H1 (cell line): ENCODE measurements around the gene KCTD10. TPM values are rescaled to one million over a fixed set of nuclear protein-coding genes. Genes with fewer than 3 reads are reported as not detected.

Experiments used
- CTCF ChIA-PET: fragments of 300-600 bp; sonication (Branson Sonifier 250); formaldehyde crosslinking; loops from one replicate; lab custom pipeline; 2021; ENCODE audit not compliant: partially characterized antibody; lab: Charles Lee
- POLR2A ChIA-PET: fragments of 300-600 bp; sonication (Branson Sonifier 250); formaldehyde crosslinking; loops from one replicate; lab custom pipeline; 2021; ENCODE audit warnings: inconsistent platforms; ENCODE audit not compliant: partially characterized antibody; lab: Charles Lee
- DNase-seq, 2 experiments: peaks; one replicate each; pipeline versions ENCODE4 v3.0.0 to v3.0.0-alpha.2; 2010 to 2022; ENCODE audit warnings: low spot score in 2 of 2, low read depth in 1 of 2, mixed read lengths in 1 of 2
- FAIRE-seq: peaks from 2 replicates; lab custom pipeline; 2011; peaks lifted over from hg19 to GRCh38; lab: Jason Lieb, UNC
- H2AFZ ChIP-seq: 2 replicates; pipeline ENCODE4 v1.8.1; 2012; ENCODE audit warnings: low read length, inconsistent platforms
- H2AK5ac ChIP-seq: 2 replicates; pipeline ENCODE4 v1.6.1; 2013; ENCODE audit warnings: low read depth, low read length
- H2BK120ac ChIP-seq: replicated peaks from 2 replicates; pipeline ENCODE3; 2013; ENCODE audit warnings: low read depth, low read length, inconsistent platforms
- H2BK12ac ChIP-seq: 2 replicates; pipeline ENCODE4 v1.6.1; 2013; ENCODE audit warnings: low read depth, low read length
- H2BK15ac ChIP-seq: 2 replicates; pipeline ENCODE4 v1.6.1; 2013; ENCODE audit warnings: low read length
- H2BK20ac ChIP-seq: 2 replicates; pipeline ENCODE4 v1.6.1; 2013; ENCODE audit warnings: low read length
- H2BK5ac ChIP-seq: 2 replicates; pipeline ENCODE4 v1.6.1; 2013; ENCODE audit warnings: low read depth, low read length
- H3K14ac ChIP-seq: 2 replicates; pipeline ENCODE4 v1.6.1; 2013; ENCODE audit warnings: inconsistent platforms; ENCODE audit not compliant: insufficient read length
- H3K18ac ChIP-seq: 2 replicates; pipeline ENCODE4 v1.6.1; 2013; ENCODE audit warnings: low read length; ENCODE audit errors: extremely low read depth
- H3K23ac ChIP-seq: 2 replicates; pipeline ENCODE4 v1.6.1; 2013; ENCODE audit warnings: inconsistent platforms; ENCODE audit not compliant: insufficient read length
- H3K23me2 ChIP-seq: 2 replicates; pipeline ENCODE4 v1.6.1; 2013; ENCODE audit warnings: low read depth, low read length
- H3K27ac ChIP-seq: 2 replicates; pipeline ENCODE4 v1.6.1; 2011; ENCODE audit warnings: low read depth, low read length, inconsistent platforms
- H3K27me3 ChIP-seq, 4 experiments: replicated peaks in 1 of 4; 1 replicate in 1 of 4; 2 replicates in 3 of 4; pipeline versions ENCODE4 v1.6.1 to v1.8.1; 2011 to 2013; ENCODE audit warnings: low read length in 3 of 4, mild to moderate bottlenecking in 3 of 4, inconsistent platforms in 2 of 4, mixed read lengths in 2 of 4, moderate library complexity in 1 of 4; ENCODE audit not compliant: control insufficient read depth in 3 of 4, insufficient read depth in 3 of 4; ENCODE audit errors: extremely low read depth in 1 of 4
- H3K36me3 ChIP-seq, 4 experiments: 2 replicates each; pipeline versions ENCODE4 v1.6.1 to v1.8.1; 2011 to 2013; ENCODE audit warnings: mild to moderate bottlenecking in 4 of 4, low read length in 3 of 4, moderate library complexity in 2 of 4, control low read depth in 1 of 4, inconsistent platforms in 1 of 4; ENCODE audit not compliant: insufficient read depth in 4 of 4, control insufficient read depth in 2 of 4
- H3K4ac ChIP-seq: replicated peaks from 2 replicates; pipeline ENCODE3; 2013; ENCODE audit warnings: low read length, low read depth, mixed read lengths, inconsistent platforms; ENCODE audit not compliant: insufficient read length
- H3K4me1 ChIP-seq, 4 experiments: replicated peaks in 1 of 4; 1 replicate in 1 of 4; 2 replicates in 3 of 4; pipeline versions ENCODE4 v1.6.1 to v1.8.1; 2011 to 2013; ENCODE audit warnings: low read length in 3 of 4, inconsistent platforms in 2 of 4, mixed read lengths in 1 of 4; ENCODE audit not compliant: insufficient read depth in 4 of 4, control insufficient read depth in 3 of 4
- H3K4me2 ChIP-seq, 2 experiments: 2 replicates each; pipeline versions ENCODE4 v1.6.1 to v1.8.1; 2011 to 2013; ENCODE audit warnings: low read depth in 2 of 2, low read length in 2 of 2, control low read depth in 1 of 2, inconsistent platforms in 1 of 2, mild to moderate bottlenecking in 1 of 2; ENCODE audit not compliant: insufficient read depth in 1 of 2
- H3K4me3 ChIP-seq, 4 experiments: fragments of 200-600, 300-600 bp in 1 of 4; sonication (generic), shearing (Covaris generic), sonication (Bioruptor Twin) in 1 of 4; 2 replicates each; pipeline versions ENCODE4 v1.5.1 to v1.8.1; 2011 to 2016; ENCODE audit warnings: low read length in 4 of 4, low read depth in 3 of 4, control low read depth in 2 of 4, inconsistent platforms in 2 of 4, mild to moderate bottlenecking in 2 of 4, mixed read lengths in 1 of 4, moderate library complexity in 1 of 4; ENCODE audit not compliant: insufficient read depth in 2 of 4; ENCODE audit errors: extremely low read depth in 1 of 4
- H3K56ac ChIP-seq: replicated peaks from 2 replicates; pipeline ENCODE3; 2013; ENCODE audit warnings: low read depth, mild to moderate bottlenecking, mixed read lengths, low read length, inconsistent platforms; ENCODE audit not compliant: insufficient read length
- H3K79me1 ChIP-seq: 2 replicates; pipeline ENCODE4 v1.6.1; 2013; ENCODE audit warnings: low read depth, low read length, control low read depth
- H3K79me2 ChIP-seq, 2 experiments: 2 replicates each; pipeline versions ENCODE4 v1.6.1 to v1.8.1; 2012 to 2013; ENCODE audit warnings: low read length in 2 of 2, mild to moderate bottlenecking in 2 of 2, inconsistent platforms in 1 of 2; ENCODE audit not compliant: insufficient read depth in 2 of 2, control insufficient read depth in 1 of 2
- H3K9ac ChIP-seq, 4 experiments: replicated peaks in 1 of 4; 1 replicate in 1 of 4; 2 replicates in 3 of 4; pipeline versions ENCODE4 v1.6.1 to v1.8.1; 2011 to 2013; ENCODE audit warnings: low read depth in 3 of 4, low read length in 3 of 4, control low read depth in 2 of 4, mild to moderate bottlenecking in 2 of 4, moderate library complexity in 2 of 4, inconsistent platforms in 1 of 4; ENCODE audit errors: extremely low read depth in 1 of 4
- H3K9me3 ChIP-seq, 2 experiments: 2 replicates each; pipeline versions ENCODE4 v1.6.1 to v1.8.1; 2012 to 2013; ENCODE audit warnings: mild to moderate bottlenecking in 2 of 2, moderate library complexity in 2 of 2, control low read depth in 1 of 2, inconsistent platforms in 1 of 2, low read depth in 1 of 2, low read length in 1 of 2, mixed read lengths in 1 of 2; ENCODE audit not compliant: insufficient read depth in 2 of 2
- H4K20me1 ChIP-seq, 2 experiments: replicated peaks in 1 of 2; 2 replicates each; pipeline versions ENCODE3 to v1.8.1; 2011 to 2013; ENCODE audit warnings: inconsistent platforms in 2 of 2, low read length in 2 of 2, mild to moderate bottlenecking in 1 of 2; ENCODE audit not compliant: insufficient read depth in 2 of 2, control insufficient read depth in 1 of 2
- H4K5ac ChIP-seq: 2 replicates; pipeline ENCODE4 v1.6.1; 2013; ENCODE audit warnings: low read length, low read depth, mixed read lengths, inconsistent platforms; ENCODE audit not compliant: insufficient read length
- H4K8ac ChIP-seq: 2 replicates; pipeline ENCODE4 v1.8.0; 2013; ENCODE audit warnings: mild to moderate bottlenecking, moderate library complexity, low read length, inconsistent platforms; ENCODE audit not compliant: insufficient read depth; ENCODE audit errors: extremely low read depth
- H4K91ac ChIP-seq: replicated peaks from 2 replicates; pipeline ENCODE3; 2013; ENCODE audit warnings: low read length, mixed read lengths, inconsistent platforms; ENCODE audit not compliant: insufficient read length
- E2F6 ChIP-seq: IDR thresholded peaks from 2 replicates; pipeline ENCODE4 v1.6.1; 2012; ENCODE audit warnings: inconsistent platforms
- HDAC2 ChIP-seq, 2 experiments: fragments of 300-600 bp in 1 of 2; sonication (generic) in 1 of 2; IDR thresholded peaks; 2 replicates each; pipeline ENCODE4 v1.6.1; 2011 to 2012; ENCODE audit warnings: low read depth in 2 of 2, low read length in 2 of 2, mild to moderate bottlenecking in 2 of 2, moderate library complexity in 2 of 2, borderline replicate concordance in 1 of 2, inconsistent platforms in 1 of 2
- JUN ChIP-seq: IDR thresholded peaks from 2 replicates; pipeline ENCODE4 v1.6.1; 2011; ENCODE audit warnings: low read depth, mild to moderate bottlenecking, improper control_type of control experiment, low read length
- MAX ChIP-seq: IDR thresholded peaks from 2 replicates; pipeline ENCODE4 v1.6.1; 2012; ENCODE audit warnings: inconsistent platforms
- POLR2A ChIP-seq, 2 experiments: IDR thresholded peaks; 1 replicate in 1 of 2; 2 replicates in 1 of 2; pipeline ENCODE4 v1.6.1; 2011; ENCODE audit warnings: low read depth in 2 of 2, low read length in 2 of 2, mild to moderate bottlenecking in 2 of 2; ENCODE audit errors: control extremely low read depth in 1 of 2
- RNF2 ChIP-seq: fragments of 200-900, 300-1000 bp; sonication (generic); IDR thresholded peaks from 2 replicates; pipeline ENCODE4 v1.7.1; 2016; ENCODE audit warnings: borderline replicate concordance, low read depth, mild to moderate bottlenecking, antibody characterized with exemption, low read length; ENCODE audit not compliant: poor library complexity, severe bottlenecking; ENCODE audit errors: missing control alignments
- SP1 ChIP-seq: IDR thresholded peaks from 2 replicates; pipeline ENCODE4 v1.6.1; 2011; ENCODE audit warnings: low read depth, low read length
- SRF ChIP-seq: IDR thresholded peaks from 2 replicates; pipeline ENCODE4 v1.6.1; 2011; ENCODE audit warnings: mild to moderate bottlenecking, low read depth, low read length, moderate library complexity
- TAF7 ChIP-seq: optimal IDR thresholded peaks from 2 replicates; pipeline ENCODE3; 2011; ENCODE audit warnings: low read depth, mild to moderate bottlenecking, inconsistent platforms, low read length, moderate library complexity, borderline replicate concordance
- TCF12 ChIP-seq: IDR thresholded peaks from 2 replicates; pipeline ENCODE4 v1.6.1; 2011; ENCODE audit warnings: low read depth, mild to moderate bottlenecking, low read length
- WGBS, 2 experiments: shearing (Covaris generic) in 1 of 2; methylation state at CpG; one replicate each; pipeline versions ENCODE4 v1.1.6 to v1.1.7; 2013 to 2015; ENCODE audit warnings: low lambda C conversion rate in 2 of 2, mixed read lengths in 2 of 2, inconsistent platforms in 1 of 2, low coverage in 1 of 2, missing lambda C conversion rate in 1 of 2; ENCODE audit not compliant: insufficient replicate concordance in 2 of 2, insufficient coverage in 1 of 2, insufficient read length in 1 of 2; ENCODE audit errors: extremely low coverage in 1 of 2, missing lambda C conversion rate in 1 of 2; 5-methylcytosine and 5-hydroxymethylcytosine counted together
- polyA plus RNA-seq, 7 experiments: library from polyadenylated mRNA; depleted of rRNA in 3 of 7; stranded (reverse) in 5 of 7; unstranded in 2 of 7; fragments of >200 nt in 5 of 7; fragments of 200-250 nt in 2 of 7; gene quantifications; 1 replicate in 5 of 7; 2 replicates in 1 of 7; 4 replicates in 1 of 7; pipeline versions ENCODE4 v1.2.1 to v1.2.3, GENCODE V29; 2011 to 2013; ENCODE audit warnings: missing spikeins in 2 of 7, mixed read lengths in 2 of 7
- total RNA-seq: library from RNA; stranded (reverse); fragmentation: NEBNext Ultra II Directional; extraction: Animal tissue kit (Norgen Biotek cat#: 25700); gene quantifications from 2 replicates; pipeline ENCODE4 v1.2.1, GENCODE V29; 2021

KCTD10 gene
- total and polyA plus RNA-seq, 2 of the 8 experiments (the other 6 are each of a cell fraction or from before 2014, with no cell fraction given) = 45.3 to 52.4 TPM

- Histone ChIP-seq H3K27ac (no peak overlapping the region), H2AK5ac (no peak overlapping the region), H2BK5ac (no peak overlapping the region), H3K9ac (no peak overlapping the region; a peak in 1 of 7 replicates), H3K4me2 (no peak overlapping the region), H3K36me3 (no peaks in the 10 kb centered on the region), H2BK12ac (no peak overlapping the region), H3K23ac (no peak overlapping the region), H3K14ac (no peak overlapping the region), H3K9me3 (no peaks in the 10 kb centered on the region), H2BK15ac (no peak overlapping the region), H3K79me2 (no peaks in the 10 kb centered on the region), H3K4me3 (no peak overlapping the region), H3K23me2 (no peaks in the 10 kb centered on the region), H3K56ac (no peak overlapping the region), H4K8ac (no peak overlapping the region), H3K4ac (no peak overlapping the region), H4K20me1 (no peaks in the 10 kb centered on the region), H4K91ac (no peak overlapping the region), H3K18ac (no peak overlapping the region), H3K27me3 (no peaks in the 10 kb centered on the region), H4K5ac (no peak overlapping the region), H3K4me1 (peaks cover 9 to 16% (median 11%) of the 10 kb centered on the region in 4 experiments), H2AFZ (no peak overlapping the region), H2BK20ac (no peak overlapping the region), H2BK120ac (no peak overlapping the region), H3K79me1 (no peaks in the 10 kb centered on the region)
- ChIA-PET POLR2A (interaction anchor here (1.1 to 1.6 kb wide), 3 partner anchors 24 to 110 kb away, joined by 3 read pairs; no protein-coding TSS in a partner anchor), CTCF (interaction anchor here (0.6 to 12.4 kb wide), 16 partner anchors 12 to 1856 kb away, joined by 3 to 245 read pairs (median 5); partner anchors contain the start of genes KCTD10 and UBE3B)
- FAIRE-seq = no peak
- whole genome bisulfite sequencing, 2 experiments = 89% methylated on average over 7 of the region's 7 CpGs; no CpG with 5 or more reads in 1 of the 2 experiments
- DNase-seq = no peak
- TF ChIP-seq RNF2 (no peak), SRF (no peak), HDAC2 (IDR thresholded peaks at IDR 0.05; ENCODE audit: borderline replicate concordance in 1 of 2, low read depth in 2 of 2, low read length in 2 of 2) (no peak), POLR2A (IDR thresholded peaks at IDR 0.05; ENCODE audit: control extremely low read depth in 1 of 2, low read depth in 2 of 2, low read length in 2 of 2) (no peak), JUN (no peak), E2F6 (no peak), TAF7 (no peak), TCF12 (no peak), MAX (no peak), SP1 (no peak)
Observed at GRCh38 chr12:109434582-109434981, 42.5 kb downstream of the KCTD10 start.
